ENCODE results near the gene DDX23.

Gene DDX23

DNA sequence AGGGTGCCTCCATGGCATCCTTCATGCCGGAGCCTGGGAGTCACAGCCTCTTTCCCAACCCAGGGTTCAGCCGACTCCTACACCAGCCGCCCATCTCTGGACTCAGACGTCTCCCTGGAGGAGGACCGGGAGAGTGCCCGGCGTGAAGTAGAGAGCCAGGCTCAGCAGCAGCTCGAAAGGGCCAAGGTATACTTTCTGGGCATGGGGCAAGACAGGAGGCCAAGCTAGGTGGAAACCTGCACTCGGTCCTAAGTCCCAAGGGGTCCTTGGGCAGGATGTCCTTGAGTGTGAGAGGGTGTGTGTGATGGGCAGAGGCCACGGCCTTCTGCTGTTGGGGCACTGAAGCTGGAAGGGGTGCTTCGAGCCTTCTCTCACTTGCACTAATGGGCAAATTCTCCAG is 28.7 kb downstream of the DDX23 start:
- DNase-seq (ENCODE audit: low read depth): no peak

DNA sequence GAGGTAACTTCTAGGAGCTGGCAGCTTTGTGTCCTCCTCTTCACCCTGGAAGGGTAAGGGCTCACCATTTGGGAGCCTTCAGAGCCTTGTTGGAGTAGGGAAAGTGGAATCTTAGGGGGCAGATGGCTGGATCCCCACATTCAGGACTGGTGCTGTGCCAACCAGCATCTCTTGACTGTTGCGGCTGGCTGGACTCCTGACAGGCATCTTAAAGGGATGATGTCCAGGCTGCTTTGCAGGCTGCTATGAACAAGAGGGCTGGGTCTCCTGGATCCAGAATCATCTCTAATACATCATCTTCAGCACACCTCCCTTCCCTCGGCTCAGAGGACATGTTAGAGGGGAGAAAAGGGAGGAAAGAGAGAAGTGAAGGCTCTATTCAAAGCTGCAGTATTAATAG is 29.3 kb downstream of the DDX23 start:
- no peak for DNase-seq (ENCODE audit: low read depth)

DNA sequence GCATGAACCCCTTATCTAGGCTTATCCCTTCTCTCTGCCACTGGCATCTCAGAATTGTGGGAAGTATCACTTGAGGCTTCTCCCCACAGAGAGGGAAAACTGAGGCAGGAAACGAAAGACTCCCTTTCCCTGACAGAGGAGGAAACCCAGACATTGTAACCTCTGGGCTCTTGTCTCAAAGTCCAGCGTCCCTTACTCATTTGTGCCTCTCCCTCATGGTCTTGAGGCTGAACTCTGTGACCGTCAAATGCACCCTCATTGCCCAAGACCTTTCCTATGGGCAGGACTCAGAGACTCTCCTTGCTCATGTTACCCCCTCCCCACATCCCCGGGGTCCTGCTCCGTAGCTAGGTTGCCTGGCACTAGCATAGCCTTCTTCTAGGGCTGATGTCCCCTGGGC is 29.8 kb downstream of the DDX23 start:
- no peak for DNase-seq (ENCODE audit: low read depth)

DNA sequence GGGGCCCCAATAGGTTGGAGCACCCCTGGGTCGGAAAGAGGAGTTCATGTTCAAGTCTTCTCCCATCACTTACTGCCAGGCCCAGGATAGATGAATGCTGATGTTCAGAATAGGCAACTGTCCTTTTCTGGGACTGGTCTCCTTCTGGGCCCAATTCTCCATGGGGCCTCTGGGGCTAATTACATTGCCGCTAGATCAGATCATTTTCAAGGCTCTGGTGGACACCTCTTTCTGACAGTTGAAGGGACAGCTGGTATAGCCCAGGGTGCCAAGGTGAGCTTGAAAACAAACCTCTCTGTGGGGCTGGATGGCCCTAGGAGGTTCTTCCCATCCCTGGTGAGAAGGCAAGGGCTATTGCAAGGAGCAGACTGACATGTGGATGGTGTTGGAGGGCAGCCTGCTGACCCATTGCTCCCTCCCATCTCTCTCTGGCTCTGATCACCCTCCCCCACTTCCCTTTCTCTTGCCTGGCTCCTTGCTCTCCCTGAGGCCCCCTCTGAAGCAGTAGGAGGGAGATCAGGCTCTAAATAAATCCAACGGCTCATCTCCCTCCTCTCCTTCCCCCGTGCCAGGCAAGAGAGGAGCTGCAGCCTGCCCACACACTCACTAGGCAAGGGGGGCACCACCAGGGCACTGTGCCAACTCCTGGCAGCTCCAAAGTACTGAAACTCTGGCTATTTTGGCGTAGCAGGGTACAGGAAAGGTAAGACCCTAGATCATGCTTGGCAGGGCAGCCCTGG is 31.8 kb downstream of the DDX23 start:
- DNase-seq (ENCODE audit: low read depth): no peak

DNA sequence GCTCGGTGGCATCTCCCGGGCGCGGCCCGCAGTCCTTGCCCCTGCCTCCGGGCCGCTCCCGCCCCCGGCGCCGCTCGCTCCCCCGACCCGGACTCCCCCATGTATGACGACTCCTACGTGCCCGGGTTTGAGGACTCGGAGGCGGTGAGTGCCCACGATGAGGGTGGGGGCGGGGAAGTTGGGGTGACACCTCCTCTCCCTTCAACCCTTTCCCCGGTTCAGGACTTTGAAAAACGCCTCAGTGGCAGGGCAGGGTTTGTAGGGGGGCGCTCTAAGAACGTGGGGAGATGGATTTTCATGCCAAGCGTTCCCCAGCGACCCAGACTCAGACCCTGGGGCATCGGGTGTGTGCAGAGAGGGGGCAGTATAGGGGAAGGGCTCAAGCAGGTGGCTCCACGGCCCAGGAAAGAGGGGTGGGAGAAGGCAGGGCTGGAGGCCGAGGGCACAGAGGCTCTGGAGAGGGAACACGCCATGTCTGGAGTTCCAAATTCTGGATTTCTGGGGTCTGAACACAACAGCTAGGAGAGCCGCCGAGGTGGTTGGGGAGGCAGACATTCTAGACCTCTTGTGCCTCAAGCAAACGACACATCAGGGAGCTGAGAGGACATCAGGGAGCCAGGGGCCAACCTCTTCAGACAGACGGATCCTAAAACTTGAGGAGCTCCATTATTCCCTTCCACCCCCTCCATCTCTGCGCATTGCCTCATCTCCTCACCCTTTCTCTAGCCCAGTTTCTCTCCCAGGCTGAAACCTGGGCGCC is 33.0 kb downstream of the DDX23 start:
- no peak for DNase-seq (ENCODE audit: low read depth)

DNA sequence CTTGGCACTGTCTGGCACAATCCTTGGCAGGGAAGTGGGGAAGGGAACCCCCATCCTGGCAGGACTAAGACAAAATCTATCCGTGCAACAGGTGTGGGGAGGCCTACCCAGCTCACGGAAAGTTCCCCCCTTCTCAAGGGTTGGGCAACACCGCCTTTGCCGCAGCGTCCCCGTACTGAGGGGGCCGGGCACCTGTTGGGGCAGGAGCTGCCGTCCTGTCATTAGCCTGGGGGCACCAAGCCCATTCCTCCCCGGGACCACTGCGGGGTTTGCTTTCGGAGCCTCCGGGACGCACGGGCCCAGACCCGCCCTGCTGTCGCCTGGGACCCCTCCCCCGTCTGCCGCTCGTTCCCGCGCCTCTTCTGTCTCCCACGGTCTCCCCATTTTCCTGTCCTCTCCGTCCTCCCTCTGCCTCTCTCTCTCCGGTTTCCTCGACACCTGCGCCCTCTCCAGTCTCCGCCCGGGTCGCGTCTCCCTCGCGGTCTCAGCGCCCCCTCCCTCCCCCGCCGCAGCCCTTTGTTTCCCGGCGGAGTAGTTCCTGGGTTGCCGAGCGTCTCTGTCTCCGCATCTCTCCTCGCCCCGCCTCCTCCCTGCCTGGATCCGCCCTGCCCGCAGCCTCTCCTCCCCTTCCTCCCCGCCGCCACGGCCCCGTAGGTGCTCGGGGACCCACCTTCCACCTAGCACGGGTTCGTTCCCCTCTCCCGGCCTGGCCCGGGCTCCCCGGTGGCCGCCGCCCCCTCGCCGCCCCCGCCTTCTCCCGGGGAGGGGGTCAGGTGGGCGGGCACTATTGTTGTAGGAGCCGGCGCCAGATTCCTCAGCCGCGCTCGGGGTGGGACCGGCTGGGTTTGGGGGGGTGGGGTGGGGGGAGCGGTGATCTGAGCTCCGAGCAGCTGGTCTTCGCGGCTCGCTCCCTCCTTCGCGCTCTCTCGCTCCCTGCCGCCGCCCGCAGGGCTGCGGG is 33.8 kb downstream of the DDX23 start, which contains the start of gene CACNB3:
Gene CACNB3, plus strand, starts transcription at position 624 of the 958 bp plus-strand sequence. CDS start 434 bp downstream, outside the sequence.
- DNase-seq (ENCODE audit: low read depth): peak; percentile 60

DNA sequence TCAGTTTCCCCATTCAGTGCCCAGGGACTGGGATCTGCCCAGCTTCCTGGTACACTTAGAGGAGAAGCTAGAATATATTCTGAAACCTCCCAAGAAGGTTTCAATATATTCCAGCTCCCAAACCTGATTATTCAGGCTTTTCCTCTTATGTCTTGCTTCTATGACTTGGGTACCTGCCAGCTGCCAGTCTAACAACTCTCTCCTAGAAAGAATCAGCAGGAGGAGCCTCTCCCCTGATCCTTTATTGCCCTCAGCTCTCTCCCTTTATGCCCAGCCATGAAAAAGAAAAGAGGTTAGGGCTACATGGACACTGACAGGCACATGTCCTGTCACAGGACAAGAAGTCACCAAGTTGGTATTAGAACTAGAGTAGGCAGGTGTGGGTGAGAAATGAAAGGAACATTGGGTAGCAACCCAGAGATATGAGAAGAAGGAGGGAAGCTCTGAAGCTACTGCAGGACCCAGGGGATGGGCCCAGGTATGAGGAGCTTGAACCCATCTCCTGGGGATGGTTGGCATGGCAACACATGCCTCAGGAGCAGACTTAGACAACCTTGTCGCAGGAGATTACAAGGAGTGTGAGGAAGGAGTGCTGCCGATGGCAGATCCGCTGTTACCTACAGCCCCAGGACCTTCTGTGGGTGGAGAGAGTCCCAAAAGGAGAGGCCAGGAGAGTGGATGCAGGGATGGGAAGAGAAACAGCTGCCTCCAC is 35.7 kb downstream of the DDX23 start:
- no peak for DNase-seq (ENCODE audit: low read depth)

DNA sequence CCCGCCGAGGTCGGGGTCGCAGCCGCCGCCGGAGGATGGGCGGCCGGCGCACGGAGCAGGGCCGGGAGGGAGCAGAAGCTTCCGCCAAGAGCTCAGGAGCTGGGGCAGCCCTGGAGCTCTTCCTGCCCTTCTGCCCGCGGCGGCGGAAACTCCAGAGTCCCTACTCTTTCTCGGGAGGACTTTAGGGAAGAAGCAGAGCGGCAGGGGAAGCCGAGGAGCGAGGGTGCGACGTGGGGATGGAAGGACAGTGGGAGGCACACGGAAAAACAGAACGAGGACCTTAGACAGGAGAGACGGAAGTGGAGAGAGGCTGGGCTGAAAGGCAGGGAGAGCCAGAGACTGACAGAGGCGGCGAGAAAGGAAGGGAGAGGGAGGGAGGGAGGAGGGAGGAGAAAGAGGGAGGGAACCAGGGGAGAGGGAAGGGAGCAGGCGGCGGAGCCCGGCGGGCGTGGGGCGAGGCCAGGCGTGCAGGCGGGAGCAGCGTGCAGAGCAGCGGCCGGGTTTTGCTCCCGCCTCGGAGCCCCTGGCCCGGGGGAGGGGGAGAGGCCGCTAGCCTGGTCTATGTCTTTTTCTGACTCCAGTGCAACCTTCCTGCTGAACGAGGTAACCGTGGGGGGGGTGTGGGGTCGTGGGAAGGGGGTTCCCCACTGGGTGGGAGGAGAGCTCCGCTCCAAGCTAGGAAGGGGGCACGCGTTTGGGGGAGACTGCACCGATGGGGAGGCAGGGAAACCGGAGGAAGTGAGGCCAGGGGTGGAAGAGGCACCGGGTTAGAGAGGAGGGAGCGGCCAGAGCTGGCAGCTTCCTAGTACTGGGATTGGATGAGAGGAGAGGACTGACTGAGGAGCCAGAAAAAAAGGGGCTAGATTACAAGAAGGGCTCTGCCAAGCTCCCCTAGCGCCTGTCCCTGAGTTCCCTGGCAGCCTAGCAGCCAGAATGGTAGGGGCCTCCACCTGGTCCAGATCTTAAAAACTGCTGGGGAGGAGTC is 36.5 kb downstream of the DDX23 start:
- DNase-seq (ENCODE audit: low read depth): peak; percentile 79

DNA sequence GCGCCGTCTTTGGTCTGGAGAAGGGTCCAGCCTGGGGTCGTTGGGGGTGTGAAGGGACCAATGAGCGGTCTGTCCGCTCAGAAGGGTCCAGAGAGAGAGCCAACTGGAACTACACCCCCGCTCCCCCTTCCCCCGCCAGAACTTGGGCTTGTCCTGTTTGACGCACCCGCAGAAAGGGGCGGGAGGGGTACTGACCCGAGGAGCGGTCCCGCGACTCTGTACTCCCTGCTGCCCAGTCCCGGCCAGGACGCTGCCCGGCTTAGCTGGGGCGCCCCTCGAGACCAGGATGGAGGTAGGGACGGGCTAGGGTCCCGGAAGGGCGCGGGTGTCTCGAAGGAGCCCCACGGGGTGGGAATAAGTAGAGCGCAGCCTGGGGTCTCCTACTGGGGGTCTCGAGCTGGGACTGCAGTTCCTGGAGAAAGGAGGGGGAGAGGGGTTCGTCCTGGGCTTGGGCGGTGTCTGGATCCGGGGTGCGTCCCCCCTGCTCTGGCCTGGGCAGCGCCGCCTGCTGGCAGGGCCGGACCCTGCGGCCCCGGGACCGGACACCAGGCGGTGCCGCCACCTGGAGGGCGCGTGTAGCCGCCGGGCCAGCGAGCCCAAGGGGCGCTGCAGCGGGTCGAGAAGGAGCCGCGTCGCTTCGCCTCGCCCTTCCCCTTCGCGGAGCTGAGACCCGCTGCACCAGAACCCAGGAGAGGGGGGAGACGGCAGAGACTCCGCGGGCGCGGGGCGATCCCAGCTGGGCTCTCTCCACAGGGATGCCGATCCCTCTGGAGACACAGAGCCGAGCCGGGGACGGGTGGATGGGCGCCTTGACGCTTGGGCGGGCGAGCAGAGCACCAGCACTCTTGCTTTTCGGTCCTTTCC is 37.5 kb downstream of the DDX23 start:
- DNase-seq (ENCODE audit: low read depth): peak; percentile 72

DNA sequence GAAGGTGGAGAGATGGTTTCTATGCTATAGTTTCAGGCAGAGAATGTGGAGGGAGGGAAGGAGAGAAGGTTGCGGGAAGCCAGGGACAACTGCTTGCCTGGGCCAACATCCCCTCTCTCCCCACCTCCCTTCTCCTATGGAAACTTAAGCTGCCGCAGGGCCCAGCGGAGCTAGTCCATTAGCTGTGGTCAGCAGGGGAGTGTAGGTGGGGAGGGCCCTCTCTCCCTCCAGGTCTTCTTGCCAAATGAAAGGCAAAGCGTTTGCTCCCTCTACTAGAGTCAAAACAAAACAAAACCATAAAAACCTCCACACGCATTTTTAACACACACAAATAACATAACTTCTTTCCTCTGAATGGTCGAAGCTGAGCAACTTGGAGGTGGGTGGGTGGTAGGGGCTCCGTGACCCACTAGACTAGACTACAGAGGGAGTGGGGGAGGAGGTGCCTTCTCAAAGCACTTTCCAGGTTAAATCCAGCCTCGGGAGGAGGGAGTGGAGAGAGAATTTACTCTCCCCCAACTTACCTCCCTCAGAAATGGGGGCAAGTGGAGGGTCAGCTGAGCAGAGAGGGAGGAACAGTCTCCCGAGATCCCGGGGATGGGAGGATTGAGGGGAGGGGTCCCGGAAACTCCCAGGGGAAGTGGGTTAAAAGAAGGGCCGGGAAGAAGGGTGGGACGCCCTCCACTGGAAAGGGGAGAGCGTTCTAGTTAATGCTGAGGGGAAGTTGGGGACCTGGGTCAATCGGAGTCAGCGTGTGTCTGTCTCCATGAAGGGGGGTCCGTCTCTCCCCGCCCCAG is 38.3 kb downstream of the DDX23 start:
- DNase-seq (ENCODE audit: low read depth): no peak

DNA sequence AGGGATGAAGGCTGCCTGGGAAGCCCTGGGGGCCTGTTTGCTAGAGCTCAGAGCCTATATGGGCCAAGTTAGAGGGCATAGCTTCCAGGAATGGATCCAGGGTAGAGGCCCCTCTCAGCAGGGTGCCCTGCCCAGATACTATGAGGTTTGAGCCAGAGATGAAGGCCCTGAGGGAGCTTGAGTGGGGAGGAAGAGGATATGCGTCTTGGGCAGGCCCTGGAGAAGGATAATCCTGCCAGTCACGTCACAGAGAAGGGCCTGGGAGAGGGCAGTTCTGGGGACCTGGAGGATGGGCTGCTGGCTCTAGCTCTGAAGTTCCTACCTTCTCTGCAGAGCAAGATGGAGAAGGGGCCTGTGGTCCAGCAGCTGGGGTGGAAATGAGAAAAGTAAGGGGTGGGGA is 39.6 kb downstream of the DDX23 start:
- no peak for DNase-seq (ENCODE audit: low read depth)

DNA sequence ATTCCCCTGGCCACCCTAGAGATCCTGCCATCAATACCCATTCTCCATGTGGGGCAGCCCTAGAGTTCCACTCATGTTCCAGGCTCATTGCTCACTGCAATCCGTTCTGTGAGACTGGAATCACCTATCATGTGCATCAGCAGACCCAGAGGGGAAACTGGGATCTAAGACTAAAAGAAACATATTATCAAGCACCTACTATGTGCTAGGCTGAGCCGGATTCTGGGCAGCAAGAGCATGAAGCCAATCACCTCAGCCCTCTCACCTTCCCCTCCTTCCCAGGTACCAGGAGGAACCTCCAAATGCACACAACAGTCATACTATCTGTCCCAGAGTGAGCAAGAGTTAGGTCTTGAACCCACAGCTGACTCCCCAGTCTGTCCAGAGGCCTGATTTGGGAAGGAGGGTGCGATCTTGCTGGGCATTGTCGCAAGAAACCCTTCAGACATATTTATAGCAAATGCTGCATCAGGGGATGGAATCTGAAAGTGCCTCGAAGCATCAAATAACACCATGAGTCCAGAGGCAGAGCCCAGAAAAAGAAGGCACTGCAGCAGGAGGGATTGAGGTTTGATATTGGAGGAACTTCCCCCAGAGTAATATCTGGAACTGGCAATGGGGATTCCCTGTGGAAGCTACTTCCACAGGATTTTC is 40.4 kb downstream of the DDX23 start:
- DNase-seq (ENCODE audit: low read depth): no peak

DNA sequence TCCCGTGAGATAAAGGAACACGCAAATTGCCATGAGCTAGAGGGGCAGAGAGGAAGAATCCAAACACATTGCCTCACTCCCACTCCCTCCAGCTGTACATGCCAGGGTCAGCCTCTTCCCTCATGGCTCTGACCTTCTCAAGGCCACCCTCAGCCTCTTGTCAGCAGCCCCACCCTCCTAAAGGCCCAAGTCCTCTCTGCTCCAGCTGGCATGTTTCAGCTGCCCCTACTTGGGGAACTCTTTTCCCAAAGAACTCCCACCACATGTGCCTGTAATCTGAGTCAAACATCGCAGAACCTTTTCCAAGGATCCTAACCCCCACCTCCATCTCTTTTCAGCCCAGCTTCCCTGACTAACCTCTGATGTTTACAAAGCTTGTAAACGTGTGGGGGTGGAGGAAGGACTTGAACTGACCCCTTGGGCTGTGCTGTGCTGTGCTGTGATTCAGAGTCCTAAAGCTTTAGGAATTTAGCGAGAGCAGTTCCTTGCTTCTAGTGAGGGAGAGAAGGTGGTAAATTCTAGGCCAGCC is 41.0 kb downstream of the DDX23 start:
- DNase-seq (ENCODE audit: low read depth): no peak

DNA sequence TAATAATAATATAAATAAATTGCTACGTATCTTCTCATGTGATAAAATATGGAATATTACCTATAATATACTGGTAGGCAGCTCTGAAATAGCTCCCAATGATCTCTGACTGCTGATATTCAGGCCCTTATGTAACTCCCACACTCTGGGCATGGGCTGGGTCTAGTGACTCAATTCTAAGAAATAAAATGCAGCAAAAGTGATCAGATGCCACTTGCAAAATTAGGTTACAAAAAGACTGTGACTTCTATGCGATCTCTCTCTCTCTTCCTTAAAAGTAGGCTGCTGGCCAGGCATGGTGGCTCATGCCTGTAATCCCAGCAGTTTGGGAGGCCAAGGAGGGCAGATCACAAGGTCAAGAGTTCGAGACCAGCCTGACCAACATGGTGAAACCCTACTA is 44.0 kb downstream of the DDX23 start:
- DNase-seq (ENCODE audit: low read depth): no peak

DNA sequence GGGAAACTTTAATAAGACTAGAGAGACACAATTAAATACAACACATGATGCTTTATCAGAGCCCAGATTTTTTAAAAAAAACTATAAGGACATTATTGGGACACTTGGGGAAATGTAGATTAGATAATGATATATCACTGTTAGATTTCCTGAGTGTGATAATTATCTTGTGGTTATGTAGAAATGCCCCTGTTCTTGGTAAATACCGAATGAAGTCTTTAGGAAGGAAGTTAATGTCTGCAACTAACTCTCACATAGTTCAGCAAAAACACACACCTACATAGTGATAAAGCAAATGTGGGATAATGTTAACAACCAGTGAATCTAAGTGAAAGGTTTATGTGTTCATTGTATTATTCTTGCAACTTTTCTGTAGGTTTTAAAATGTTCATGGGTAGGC is 48.3 kb downstream of the DDX23 start:
- no peak for DNase-seq (ENCODE audit: low read depth)

DNA sequence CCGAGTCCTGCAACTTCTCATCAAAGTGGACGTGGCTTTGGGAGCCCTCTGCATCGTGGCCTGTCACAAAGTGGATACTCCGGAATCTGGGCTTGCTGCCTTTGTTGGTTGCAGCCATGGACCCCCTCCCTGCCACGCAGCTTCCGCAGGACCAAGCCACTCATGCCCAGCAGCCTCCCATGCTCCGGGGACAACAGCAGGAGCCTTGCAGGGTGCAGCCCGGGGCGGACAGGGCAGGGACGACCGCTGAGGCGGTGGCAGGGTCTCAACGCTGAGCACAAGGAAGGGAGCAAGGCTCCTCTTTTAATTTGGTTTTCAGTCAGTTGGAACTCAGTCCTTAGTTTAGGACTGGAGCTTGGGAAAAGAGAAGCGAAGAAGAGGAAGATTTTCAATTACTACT is 51.0 kb downstream of the DDX23 start:
- no peak for DNase-seq (ENCODE audit: low read depth)

DNA sequence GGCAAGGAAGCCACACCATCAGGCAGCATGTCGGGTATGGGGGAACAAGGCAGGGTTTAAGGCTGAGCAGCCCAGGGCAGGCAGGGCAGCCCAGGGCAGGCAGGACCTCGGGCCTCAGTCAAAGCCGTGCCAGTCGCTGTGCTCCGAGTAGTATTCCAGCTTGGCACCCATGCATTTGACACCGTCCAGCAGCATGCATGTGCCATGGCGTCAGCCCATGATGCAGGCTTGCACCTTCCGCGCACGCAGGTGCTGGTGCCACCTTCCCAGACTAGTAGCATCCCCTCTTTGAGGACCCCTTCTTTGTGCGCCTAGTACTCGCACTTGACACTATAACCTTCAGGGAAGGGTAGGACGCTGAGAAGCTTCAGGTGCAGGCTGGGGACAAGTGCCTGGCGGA is 51.5 kb downstream of the DDX23 start:
- DNase-seq (ENCODE audit: low read depth): no peak

DNA sequence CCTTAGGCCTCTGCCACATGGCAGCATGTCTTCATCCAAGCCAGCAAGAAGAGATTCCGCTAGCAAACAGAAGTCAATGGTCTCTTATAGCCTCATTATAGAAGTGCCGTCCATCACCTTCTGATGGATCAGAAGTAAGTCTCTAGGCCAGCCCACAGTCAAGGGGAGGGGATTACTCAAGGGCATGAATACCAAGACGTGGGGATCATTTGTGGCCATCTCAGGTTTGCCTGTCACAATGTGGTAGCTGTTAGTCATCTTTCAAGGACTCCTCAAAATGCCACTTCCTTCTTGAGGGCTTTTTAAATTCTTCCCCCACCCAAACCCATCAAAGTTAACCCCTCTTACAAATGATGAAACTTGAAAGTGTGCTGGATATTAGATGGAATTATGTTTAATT is 55.0 kb downstream of the DDX23 start:
- no peak for DNase-seq (ENCODE audit: low read depth)
